Measurements from ENCODE around the gene MRPL54. TPM values are rescaled to one million over a fixed set of nuclear protein-coding genes. Genes with fewer than 3 reads are reported as not detected.

MRPL54 gene
- total RNA-seq, 1 donor = 38.8 TPM

DNA sequence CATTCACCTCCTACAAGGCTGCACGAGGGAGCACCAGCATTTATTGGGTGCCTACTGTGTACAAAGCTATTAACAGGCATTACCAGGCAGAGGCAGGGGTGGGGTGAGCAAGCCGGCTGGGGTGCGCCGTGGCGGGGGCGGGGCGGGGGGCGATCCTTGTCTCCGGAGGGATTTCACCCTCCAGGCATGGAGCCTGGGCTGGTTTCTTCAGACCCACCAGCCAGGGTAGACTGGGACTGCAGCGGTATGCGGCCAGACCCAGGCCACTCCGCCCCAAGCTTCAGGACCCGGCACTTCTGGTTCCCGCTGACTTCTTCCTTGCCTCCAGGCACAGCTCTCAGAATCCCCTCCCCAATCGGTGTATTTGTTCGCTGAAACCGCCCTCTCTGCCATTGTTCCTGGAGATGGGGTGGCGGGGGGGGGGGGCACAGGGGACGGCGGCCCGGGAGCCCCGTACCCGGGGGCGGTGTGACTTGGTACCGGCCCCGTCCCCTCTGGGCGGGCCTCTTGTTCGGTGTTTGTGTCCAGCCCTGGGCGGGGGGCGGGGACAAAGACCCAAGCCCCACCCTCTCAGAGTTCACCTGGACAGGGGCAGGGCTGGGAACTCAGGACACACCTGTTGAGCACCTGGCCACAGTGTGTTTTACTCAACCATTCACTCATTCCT is 39.9 kb upstream of the MRPL54 start:
- TF ChIP-seq, protein P1, sequence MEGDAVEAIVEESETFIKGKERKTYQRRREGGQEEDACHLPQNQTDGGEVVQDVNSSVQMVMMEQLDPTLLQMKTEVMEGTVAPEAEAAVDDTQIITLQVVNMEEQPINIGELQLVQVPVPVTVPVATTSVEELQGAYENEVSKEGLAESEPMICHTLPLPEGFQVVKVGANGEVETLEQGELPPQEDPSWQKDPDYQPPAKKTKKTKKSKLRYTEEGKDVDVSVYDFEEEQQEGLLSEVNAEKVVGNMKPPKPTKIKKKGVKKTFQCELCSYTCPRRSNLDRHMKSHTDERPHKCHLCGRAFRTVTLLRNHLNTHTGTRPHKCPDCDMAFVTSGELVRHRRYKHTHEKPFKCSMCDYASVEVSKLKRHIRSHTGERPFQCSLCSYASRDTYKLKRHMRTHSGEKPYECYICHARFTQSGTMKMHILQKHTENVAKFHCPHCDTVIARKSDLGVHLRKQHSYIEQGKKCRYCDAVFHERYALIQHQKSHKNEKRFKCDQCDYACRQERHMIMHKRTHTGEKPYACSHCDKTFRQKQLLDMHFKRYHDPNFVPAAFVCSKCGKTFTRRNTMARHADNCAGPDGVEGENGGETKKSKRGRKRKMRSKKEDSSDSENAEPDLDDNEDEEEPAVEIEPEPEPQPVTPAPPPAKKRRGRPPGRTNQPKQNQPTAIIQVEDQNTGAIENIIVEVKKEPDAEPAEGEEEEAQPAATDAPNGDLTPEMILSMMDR (IDR thresholded peaks at IDR 0.05; ENCODE audit: insufficient read depth, low read length) = no peak

GRCh38 chr19:3723110-3723488 is 39.4 kb upstream of the MRPL54 start:
- H3K4me3 ChIP-seq (ENCODE audit: low read depth, low read length) = no peak overlapping the region
- DNase-seq (ENCODE audit: low read depth) = no peak
- TF ChIP-seq, protein P1 (IDR thresholded peaks at IDR 0.05; ENCODE audit: insufficient read depth, low read length) = no peak

More for the DNA sequence above, 39.9 kb upstream of the MRPL54 start:
- DNase-seq (ENCODE audit: low read depth) = no peak
- H3K4me3 ChIP-seq (ENCODE audit: low read depth, low read length) = no peak overlapping the region

DNA sequence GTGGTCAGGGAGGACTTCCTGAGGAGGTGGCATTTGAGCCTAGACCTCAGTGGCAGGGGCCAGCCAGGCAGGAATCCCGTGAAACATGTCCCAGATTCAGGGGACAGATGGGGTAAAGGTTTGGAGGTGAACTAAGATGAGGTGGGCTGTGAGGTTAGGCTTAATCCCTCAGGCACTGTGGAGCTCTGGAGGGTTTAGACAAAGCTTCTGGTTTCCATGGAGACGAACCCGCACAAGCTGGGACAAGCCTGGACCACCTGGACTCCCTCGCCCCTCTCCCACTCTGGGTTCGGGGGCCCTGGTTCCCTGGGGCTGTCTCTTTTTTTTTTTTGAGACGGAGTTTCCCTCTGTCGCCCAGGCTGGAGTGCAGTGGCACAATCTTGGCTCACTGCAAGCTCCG is 38.6 kb upstream of the MRPL54 start:
- no peak overlapping the region for H3K4me3 ChIP-seq (ENCODE audit: low read depth, low read length)
- no peak for DNase-seq (ENCODE audit: low read depth)
- TF ChIP-seq, protein P1 (IDR thresholded peaks at IDR 0.05; ENCODE audit: insufficient read depth, low read length) = no peak

DNA sequence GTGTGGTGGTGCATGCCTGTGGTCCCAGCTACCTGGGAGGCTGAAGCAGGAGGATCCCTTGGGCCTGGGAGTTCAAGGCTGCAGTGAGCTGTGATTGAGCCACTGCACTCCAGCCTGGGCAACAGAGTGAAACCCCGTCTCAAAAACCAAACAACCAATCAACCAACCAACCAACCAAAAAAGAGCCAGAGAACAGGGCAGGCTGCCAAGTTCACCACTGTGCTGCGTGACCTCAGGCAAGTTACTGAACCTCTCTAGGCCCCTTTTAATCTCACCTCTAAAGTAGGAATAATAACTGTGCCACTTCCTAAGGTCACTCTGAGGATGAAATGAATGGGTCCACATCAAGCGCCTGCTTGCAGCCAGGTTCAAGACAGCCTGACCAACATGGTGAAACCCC is 37.4 kb upstream of the MRPL54 start:
- no peak overlapping the region for H3K4me3 ChIP-seq (ENCODE audit: low read depth, low read length)
- DNase-seq (ENCODE audit: low read depth) = no peak
- TF ChIP-seq, protein P1 (IDR thresholded peaks at IDR 0.05; ENCODE audit: insufficient read depth, low read length) = no peak

DNA sequence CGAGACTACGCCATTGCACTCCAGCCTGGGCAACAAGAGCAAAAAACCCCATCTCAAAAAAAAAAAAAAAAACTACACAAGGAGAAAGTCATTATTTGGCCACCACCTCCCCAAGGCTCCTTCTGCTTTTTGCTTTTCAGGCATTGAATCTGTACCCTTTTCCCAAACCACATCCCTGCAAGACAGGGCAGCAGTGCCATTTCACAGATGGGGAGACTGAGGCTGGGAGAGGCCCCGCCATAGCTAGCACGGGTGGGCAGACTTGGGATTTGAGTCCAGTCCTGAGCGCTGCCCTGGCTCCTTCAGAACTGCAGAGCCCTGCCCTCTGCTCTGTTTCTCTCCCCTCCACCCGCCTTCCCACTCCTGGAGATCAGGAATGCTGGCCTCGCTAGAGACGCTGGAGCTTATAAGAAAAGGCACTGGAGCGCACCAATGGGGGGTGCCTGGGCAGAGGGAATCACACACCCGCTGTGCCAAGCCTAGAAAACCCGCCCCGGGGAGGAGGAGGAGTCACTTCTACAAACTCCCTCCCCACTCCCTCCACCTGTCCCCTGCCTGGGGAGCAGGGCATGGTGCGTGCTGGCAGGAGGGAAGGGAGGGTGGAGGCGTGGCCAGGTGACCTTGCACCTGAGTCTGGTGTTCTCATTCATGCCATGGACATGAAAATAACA is 36.7 kb upstream of the MRPL54 start:
- TF ChIP-seq, protein P1 (IDR thresholded peaks at IDR 0.05; ENCODE audit: insufficient read depth, low read length) = no peak
- no peak for DNase-seq (ENCODE audit: low read depth)

GRCh38 chr19:3730457-3730958 is 32.0 kb upstream of the MRPL54 start:
- TF ChIP-seq, protein P1 (IDR thresholded peaks at IDR 0.05; ENCODE audit: insufficient read depth, low read length) = no peak
- DNase-seq (ENCODE audit: low read depth) = no peak

More for the DNA sequence above, 36.7 kb upstream of the MRPL54 start:
- no peak overlapping the region for H3K4me3 ChIP-seq (ENCODE audit: low read depth, low read length)

More at GRCh38 chr19:3730457-3730958, 32.0 kb upstream of the MRPL54 start:
- no peak overlapping the region for H3K4me3 ChIP-seq (ENCODE audit: low read depth, low read length)
